Parathyroid adenoma (tissue), 2 donors: ENCODE results near the gene BAIAP2.
"Not testable (repeated sequence)": the region's sequence is repeated elsewhere in the genome, so short reads cannot be mapped to it uniquely, and the experiment has no call there.

Source experiments
- H2AFZ ChIP-seq: fragments of 300-600 bp; sonication (generic); one replicate; pipeline ENCODE4 v1.7.0; 2017; ENCODE audit warnings: antibody characterized with exemption, mild to moderate bottlenecking
- H3K27ac ChIP-seq: fragments of 300-600 bp; sonication (generic); one replicate; pipeline ENCODE4 v1.7.0; 2017
- H3K27me3 ChIP-seq: fragments of 300-600 bp; sonication (generic); one replicate; pipeline ENCODE4 v1.7.0; 2017; ENCODE audit warnings: low read length; ENCODE audit not compliant: control insufficient read depth, insufficient read depth
- H3K36me3 ChIP-seq: fragments of 300-600 bp; sonication (generic); one replicate; pipeline ENCODE4 v1.7.0; 2017; ENCODE audit warnings: low read length; ENCODE audit not compliant: control insufficient read depth, insufficient read depth
- H3K4me1 ChIP-seq: fragments of 300-600 bp; sonication (generic); one replicate; pipeline ENCODE4 v1.7.0; 2017; ENCODE audit warnings: control low read depth
- H3K4me2 ChIP-seq: fragments of 300-600 bp; sonication (generic); one replicate; pipeline ENCODE4 v1.7.0; 2017; ENCODE audit warnings: low read length
- H3K4me3 ChIP-seq: fragments of 300-600 bp; sonication (generic); one replicate; pipeline ENCODE4 v1.7.0; 2017; ENCODE audit warnings: low read depth, low read length
- H3K79me2 ChIP-seq: fragments of 300-600 bp; sonication (generic); one replicate; pipeline ENCODE4 v1.7.0; 2017; ENCODE audit warnings: control low read depth
- H3K9ac ChIP-seq: fragments of 300-600 bp; sonication (generic); one replicate; pipeline ENCODE4 v1.7.0; 2017; ENCODE audit warnings: mild to moderate bottlenecking
- H3K9me3 ChIP-seq: fragments of 300-600 bp; sonication (generic); one replicate; pipeline ENCODE4 v1.7.0; 2017; ENCODE audit warnings: low read length; ENCODE audit not compliant: control insufficient read depth
- CTCF ChIP-seq: fragments of 300-600 bp; sonication (generic); IDR thresholded peaks from one replicate; pipeline ENCODE4 v1.7.0; 2017; ENCODE audit warnings: antibody characterized with exemption, mild to moderate bottlenecking
- donor health status: primary hyperparathyroidism.

BAIAP2 gene

GRCh38 chr17:81012574-81013447 lies 22.1 kb upstream of the BAIAP2 start:
- Histone ChIP-seq H3K36me3 (no peaks in the 10 kb centered on the region), H3K9me3 (no peaks in the 10 kb centered on the region), H3K4me3 (no peak overlapping the region), H3K9ac (no peak overlapping the region), H3K27me3 (no peaks in the 10 kb centered on the region), H3K79me2 (no peaks in the 10 kb centered on the region), H3K27ac (no peak overlapping the region), H3K4me1 (no peaks in the 10 kb centered on the region), H2AFZ (no peak overlapping the region), H3K4me2 (no peak overlapping the region)
- TF ChIP-seq CTCF, result no peak

DNA sequence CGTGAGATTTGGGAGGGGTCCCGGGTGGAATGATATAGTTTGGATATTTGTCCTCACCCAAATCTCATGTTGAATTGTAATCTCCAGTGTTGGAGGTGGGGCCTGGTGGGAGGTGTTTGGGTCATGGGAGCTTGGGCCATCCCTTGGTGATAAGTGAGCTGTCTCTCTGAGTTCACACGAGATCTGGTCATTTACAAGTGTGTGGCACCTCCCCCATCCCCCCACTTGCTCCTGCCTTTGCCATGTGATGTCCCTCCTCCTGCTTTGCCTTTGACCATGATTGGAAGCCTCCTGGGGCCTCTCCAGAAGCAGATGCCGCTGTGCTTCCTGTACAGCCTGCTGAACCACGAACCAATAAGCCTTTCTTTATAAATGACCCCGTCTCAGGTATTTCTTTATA lies 21.3 kb upstream of the BAIAP2 start:
- Histone ChIP-seq H3K36me3 (no peaks in the 10 kb centered on the region), H3K79me2 (no peaks in the 10 kb centered on the region), H3K4me3 (no peak overlapping the region), H3K9me3 (no peaks in the 10 kb centered on the region), H2AFZ (no peak overlapping the region), H3K27ac (no peak overlapping the region), H3K27me3 (no peaks in the 10 kb centered on the region), H3K4me2 (no peak overlapping the region), H3K4me1 (peaks cover 3% of the 10 kb centered on the region), H3K9ac (no peak overlapping the region)
- TF ChIP-seq CTCF, result no peak

- H3K27me3 ChIP-seq, result no peaks in the 10 kb centered on the region
- H3K4me1 ChIP-seq, result peaks cover 3% of the 10 kb centered on the region
- H3K9ac ChIP-seq, result no peak overlapping the region
- no peaks in the 10 kb centered on the region for H3K36me3 ChIP-seq
- no peak overlapping the region for H3K4me2 ChIP-seq
- no peak overlapping the region for H3K27ac ChIP-seq
- H2AFZ ChIP-seq, result no peak overlapping the region
- no peaks in the 10 kb centered on the region for H3K79me2 ChIP-seq
- H3K9me3 ChIP-seq, result no peaks in the 10 kb centered on the region
- no peak overlapping the region for H3K4me3 ChIP-seq
- no peak for TF ChIP-seq CTCF
These were observed 19.8 kb upstream of the BAIAP2 start for GRCh38 chr17:81015136-81015535.

DNA sequence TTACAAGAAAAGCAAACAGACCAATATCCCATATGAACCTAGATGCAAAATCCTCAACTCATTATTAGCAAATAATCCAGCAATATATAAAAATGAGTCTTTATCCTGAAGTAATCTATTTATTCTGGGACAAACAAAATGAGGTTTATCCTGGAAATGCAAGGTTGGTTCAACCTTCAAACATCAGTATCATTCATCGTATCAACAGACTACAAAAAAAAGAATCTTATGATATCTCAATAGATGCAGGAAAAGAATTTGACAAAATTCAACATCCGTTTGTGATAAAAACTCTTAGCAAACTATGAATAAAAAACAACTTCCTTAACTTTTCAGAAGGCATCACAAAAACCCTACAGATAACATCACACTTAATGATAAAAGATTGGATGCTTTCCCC lies 18.4 kb upstream of the BAIAP2 start:
- H3K36me3 ChIP-seq, result no peaks in the 10 kb centered on the region
- H2AFZ ChIP-seq, result no peak overlapping the region
- no peak overlapping the region for H3K4me3 ChIP-seq
- no peak overlapping the region for H3K27ac ChIP-seq
- H3K4me1 ChIP-seq, result peaks cover 3% of the 10 kb centered on the region
- no peaks in the 10 kb centered on the region for H3K9me3 ChIP-seq
- no peaks in the 10 kb centered on the region for H3K79me2 ChIP-seq
- H3K4me2 ChIP-seq, result no peak overlapping the region
- no peak for TF ChIP-seq CTCF
- H3K27me3 ChIP-seq, result no peaks in the 10 kb centered on the region
- no peak overlapping the region for H3K9ac ChIP-seq

- H3K27ac ChIP-seq, H3K4me1 ChIP-seq, H3K27me3 ChIP-seq: not testable (repeated sequence)
These were observed 17.6 kb upstream of the BAIAP2 start for GRCh38 chr17:81017330-81017729.

More at GRCh38 chr17:81017330-81017729, 17.6 kb upstream of the BAIAP2 start:
- not testable (repeated sequence) for H3K4me2 ChIP-seq, H3K79me2 ChIP-seq, H2AFZ ChIP-seq, H3K4me3 ChIP-seq, H3K9ac ChIP-seq, H3K36me3 ChIP-seq, H3K9me3 ChIP-seq
